Measurements from ENCODE around the gene POLR1H. TPM values are rescaled to one million over a fixed set of nuclear protein-coding genes. Genes with fewer than 3 reads are reported as not detected.

POLR1H gene
- total and polyA plus RNA-seq, 2 experiments from 2014 or later = 28.1 to 93.6 TPM

- Mint-ChIP-seq H3K4me1 (no peaks in the 10 kb centered on the region), H3K27me3 (ENCODE audit: insufficient read depth, low read depth, poor library complexity) (no peaks in the 10 kb centered on the region), H3K27ac (no peak overlapping the region), H3K9me3 (no peaks in the 10 kb centered on the region), H3K4me3 (no peak overlapping the region), H3K36me3 (ENCODE audit: low read depth) (no peaks in the 10 kb centered on the region)
- Histone ChIP-seq H3K4me2 (no peak overlapping the region), H3K27ac (ENCODE audit: low read depth) (no peak overlapping the region), H3K9me2 (ENCODE audit: insufficient read depth) (no peaks in the 10 kb centered on the region), H3K36me3 (ENCODE audit: insufficient read depth) (no peaks in the 10 kb centered on the region), H3K79me2 (replicated peaks; ENCODE audit: insufficient read depth) (no peaks in the 10 kb centered on the region), H3F3A (replicated peaks; ENCODE audit: low read depth) (no peaks in the 10 kb centered on the region), H4K20me1 (replicated peaks; ENCODE audit: insufficient read depth) (no peaks in the 10 kb centered on the region; the same call in 1 of the 2 replicates), H3K4me1 (ENCODE audit: insufficient read depth) (no peaks in the 10 kb centered on the region), H3K27me3 (ENCODE audit: insufficient read depth) (no peaks in the 10 kb centered on the region), H2AFZ (no peak overlapping the region), H3K4me3 (no peak overlapping the region)
- ATAC-seq = no peak
- TF ChIP-seq POLR2AphosphoS5 (IDR thresholded peaks at IDR 0.05; ENCODE audit: low read depth) = no peak
- no peak for TF ChIP-seq STAT1 (IDR thresholded peaks at IDR 0.05; ENCODE audit: unreplicated experiment)
- TF ChIP-seq REST (IDR thresholded peaks at IDR 0.05; ENCODE audit: unreplicated experiment) = no peak
- no peak for TF ChIP-seq CTCF (conservative IDR thresholded peaks at IDR 0.05; ENCODE audit: low read depth in 2 of 2)
- TF ChIP-seq ZNF462 (CRISPR knock-in tag; IDR thresholded peaks at IDR 0.05) = no peak
- DNase-seq (ENCODE audit: low spot score) = no peak
These were observed 13.8 kb upstream of the POLR1H start for GRCh38 chr6:30047220-30047619.

Measured in GM23338 (cell line).